Right ventricle myocardium superior (tissue), 1 donor: Measurements from ENCODE around the gene PTPN13. TPM values are rescaled to one million over a fixed set of nuclear protein-coding genes. Genes with fewer than 3 reads are reported as not detected.

Source experiments
- ATAC-seq: fragments of 200-7000 bp; cut with Tn5 transposase; one replicate; pipeline ENCODE4 v1.9.1; 2020; ENCODE audit warnings: mild to moderate bottlenecking; ENCODE audit not compliant: poor library complexity
- DNase-seq: peaks from one replicate; pipeline ENCODE4 v3.0.0-alpha.2; 2020
- intact Hi-C: fragments of 100-400 bp; cut with DNase I; formaldehyde crosslinking; loops from one replicate; pipeline ENCODE4 v1.11.2; 2022
- total RNA-seq: library from RNA; stranded (reverse); fragmentation: NEBNext Ultra II Directional; extraction: Animal tissue kit (Norgen Biotek cat#: 25700); gene quantifications from one replicate; pipeline ENCODE4 v1.2.1, GENCODE V29; 2021
- donor health status: DM: no; HTN: yes; CAD: no; lungs with severe emphysema.

The PTPN13 gene
- total RNA-seq, 1 donor from 2014 or later: 3.1 TPM

DNA sequence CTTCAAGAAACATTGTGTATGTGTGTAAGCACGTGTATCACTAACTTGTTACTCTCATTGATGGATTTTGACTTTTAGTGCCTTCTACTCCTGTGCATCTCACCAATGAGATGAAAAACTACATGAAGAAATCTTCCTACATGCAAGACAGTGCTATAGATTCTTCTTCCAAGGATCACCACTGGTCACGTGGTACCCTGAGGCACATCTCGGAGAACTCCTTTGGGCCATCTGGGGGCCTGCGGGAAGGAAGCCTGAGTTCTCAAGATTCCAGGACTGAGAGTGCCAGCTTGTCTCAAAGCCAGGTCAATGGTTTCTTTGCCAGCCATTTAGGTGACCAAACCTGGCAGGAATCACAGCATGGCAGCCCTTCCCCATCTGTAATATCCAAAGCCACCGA, 168.5 kb downstream of the PTPN13 start:
- intact Hi-C loops: no loop called here
- no peak for ATAC-seq
- DNase-seq: no peak

DNA sequence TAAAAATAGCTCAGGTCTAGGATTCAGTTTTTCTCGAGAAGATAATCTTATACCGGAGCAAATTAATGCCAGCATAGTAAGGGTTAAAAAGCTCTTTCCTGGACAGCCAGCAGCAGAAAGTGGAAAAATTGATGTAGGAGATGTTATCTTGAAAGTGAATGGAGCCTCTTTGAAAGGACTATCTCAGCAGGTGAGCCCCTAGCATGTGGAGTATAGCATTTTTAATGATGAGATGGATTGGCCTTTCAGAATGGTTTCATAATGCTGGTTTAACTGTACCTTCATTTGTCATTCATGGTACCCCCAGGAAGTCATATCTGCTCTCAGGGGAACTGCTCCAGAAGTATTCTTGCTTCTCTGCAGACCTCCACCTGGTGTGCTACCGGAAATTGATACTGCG, 175.7 kb downstream of the PTPN13 start:
- ATAC-seq: no peak
- intact Hi-C loops: no loop called here

DNA sequence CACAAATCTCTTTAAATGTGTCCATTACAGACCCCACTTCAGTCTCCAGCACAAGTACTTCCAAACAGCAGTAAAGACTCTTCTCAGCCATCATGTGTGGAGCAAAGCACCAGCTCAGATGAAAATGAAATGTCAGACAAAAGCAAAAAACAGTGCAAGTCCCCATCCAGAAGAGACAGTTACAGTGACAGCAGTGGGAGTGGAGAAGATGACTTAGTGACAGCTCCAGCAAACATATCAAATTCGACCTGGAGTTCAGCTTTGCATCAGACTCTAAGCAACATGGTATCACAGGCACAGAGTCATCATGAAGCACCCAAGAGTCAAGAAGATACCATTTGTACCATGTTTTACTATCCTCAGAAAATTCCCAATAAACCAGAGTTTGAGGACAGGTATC, 177.0 kb downstream of the PTPN13 start:
- ATAC-seq: no peak
- intact Hi-C loops: no loop called here

More for the DNA sequence above, 175.7 kb downstream of the PTPN13 start:
- DNase-seq: no peak

DNA sequence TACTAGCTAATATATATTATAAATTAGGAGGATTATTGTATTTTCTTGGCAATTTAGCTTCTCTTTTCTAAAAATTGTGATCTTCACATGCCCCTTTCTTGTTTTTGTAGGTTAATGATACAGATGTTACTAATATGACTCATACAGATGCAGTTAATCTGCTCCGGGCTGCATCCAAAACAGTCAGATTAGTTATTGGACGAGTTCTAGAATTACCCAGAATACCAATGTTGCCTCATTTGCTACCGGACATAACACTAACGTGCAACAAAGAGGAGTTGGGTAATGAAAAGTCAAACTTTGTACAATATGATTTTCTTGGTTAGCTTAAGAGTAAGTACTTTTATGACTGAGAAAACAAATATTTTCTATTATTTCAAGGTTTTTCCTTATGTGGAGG, 180.9 kb downstream of the PTPN13 start:
- DNase-seq (no peak), ATAC-seq (no peak)
- intact Hi-C loops: no loop called here

More for the DNA sequence above, 177.0 kb downstream of the PTPN13 start:
- DNase-seq: no peak

DNA sequence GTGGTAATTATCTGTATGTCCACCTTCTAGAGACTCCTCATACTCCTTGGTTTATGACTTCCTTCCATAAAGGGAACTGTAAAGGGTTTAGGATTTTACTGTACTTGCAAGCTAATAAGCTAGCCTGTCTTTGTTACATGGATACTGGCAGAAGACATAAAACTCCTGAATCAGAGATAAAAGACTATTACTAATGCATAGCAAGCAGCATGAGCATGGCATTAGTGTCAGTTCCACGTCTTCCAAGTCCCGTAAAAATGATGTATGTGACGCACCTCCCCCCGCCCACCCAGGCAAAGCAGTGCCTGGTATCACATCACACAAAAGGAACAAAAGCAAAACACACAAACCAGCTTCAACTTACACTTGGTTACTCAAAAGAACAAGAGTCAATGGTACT, 184.1 kb downstream of the PTPN13 start:
- no peak for DNase-seq
- intact Hi-C loops: no loop called here
- no peak for ATAC-seq

DNA sequence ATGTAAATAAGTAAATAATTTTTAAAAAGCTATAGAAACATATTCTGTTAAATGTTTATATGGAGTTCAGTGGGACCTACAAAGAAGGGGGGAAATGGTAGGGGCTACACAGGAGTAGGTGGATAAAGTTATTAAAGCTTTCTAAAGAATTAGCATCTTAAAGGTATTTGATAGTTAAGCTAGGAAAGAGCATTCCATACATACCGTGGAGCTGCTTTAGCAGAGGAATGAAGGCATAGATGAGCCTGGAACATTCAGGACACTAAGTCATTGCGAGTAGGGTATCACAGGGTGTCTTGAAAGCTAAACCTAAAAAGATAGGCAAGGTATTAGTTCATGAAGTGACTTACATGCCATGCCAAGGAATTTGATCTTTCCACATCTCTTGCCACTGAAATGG, 194.7 kb downstream of the PTPN13 start:
- ATAC-seq (no peak), DNase-seq (no peak)
- intact Hi-C loops: no loop called here

DNA sequence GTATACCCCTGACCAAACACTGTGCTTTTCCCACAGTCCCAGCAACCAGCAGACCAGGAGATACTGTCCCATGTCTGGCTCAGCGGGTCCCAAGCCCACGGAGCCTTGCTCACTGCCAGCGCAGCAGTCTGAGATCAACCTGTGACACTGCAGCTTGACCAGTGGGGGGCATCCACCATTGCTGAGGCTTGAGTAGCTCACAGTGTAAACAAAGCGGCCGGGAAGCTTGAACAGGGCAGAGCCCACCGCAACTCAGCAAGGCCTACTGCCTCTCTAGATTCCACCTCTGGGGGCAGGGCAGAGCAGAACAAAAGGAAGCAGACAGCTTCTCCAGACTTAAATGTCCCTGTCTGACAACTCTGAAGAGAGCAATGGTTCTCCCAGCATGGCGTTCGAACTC, 197.0 kb downstream of the PTPN13 start:
- DNase-seq: no peak
- intact Hi-C loops: no loop called here

DNA sequence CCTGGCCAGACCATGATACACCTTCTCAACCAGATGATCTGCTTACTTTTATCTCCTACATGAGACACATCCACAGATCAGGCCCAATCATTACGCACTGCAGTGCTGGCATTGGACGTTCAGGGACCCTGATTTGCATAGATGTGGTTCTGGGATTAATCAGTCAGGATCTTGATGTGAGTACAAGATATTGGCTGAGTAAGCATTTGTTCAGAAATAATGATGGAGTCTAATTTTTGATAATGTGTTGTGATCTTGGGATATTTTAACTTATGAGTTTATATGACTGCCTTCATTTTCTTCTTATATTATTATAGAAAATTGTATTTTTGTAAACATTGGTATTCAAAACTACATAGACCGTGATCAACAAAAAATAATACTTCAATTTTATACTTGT, 215.7 kb downstream of the PTPN13 start:
- no peak for ATAC-seq
- no peak for DNase-seq
- intact Hi-C loops: no loop called here

More for the DNA sequence above, 197.0 kb downstream of the PTPN13 start:
- ATAC-seq: no peak

DNA sequence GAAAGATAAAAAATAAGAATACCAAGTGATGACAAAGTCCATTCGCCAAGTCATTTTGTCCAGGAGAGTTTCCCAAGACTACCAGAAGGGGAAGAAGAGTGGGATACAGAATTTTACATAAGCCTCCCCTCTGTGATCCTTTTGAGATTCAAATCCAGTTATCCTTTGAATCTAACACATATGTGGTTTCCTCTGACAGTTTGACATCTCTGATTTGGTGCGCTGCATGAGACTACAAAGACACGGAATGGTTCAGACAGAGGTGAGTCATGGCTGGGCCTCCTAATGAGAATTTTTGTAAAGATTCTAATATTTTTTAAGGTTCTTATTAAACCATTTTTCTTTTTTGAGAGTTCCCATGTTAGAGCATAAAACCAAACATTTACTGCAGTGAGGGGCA, 216.7 kb downstream of the PTPN13 start:
- ATAC-seq (no peak), DNase-seq (no peak)
- intact Hi-C loops: no loop called here

DNA sequence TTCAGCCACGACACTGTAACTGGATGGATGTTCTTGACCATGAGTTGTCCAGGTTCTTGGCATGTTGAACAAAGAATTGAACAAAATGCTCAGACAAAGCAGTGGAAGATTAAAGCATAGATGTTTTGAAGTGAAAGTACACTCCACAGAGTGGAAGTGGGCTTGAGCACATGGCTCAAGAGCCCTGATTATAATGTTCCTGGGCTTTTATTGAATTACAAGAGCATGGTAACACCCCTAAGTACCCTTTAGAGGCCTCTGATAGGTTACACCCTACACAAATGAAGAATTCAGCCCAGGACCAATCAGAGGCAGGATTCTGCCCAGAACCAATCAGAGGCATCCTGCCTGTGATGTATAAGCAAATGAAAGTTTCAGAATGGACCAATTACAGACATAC, 221.5 kb downstream of the PTPN13 start:
- intact Hi-C loops: no loop called here
- ATAC-seq: no peak
- no peak for DNase-seq

DNA sequence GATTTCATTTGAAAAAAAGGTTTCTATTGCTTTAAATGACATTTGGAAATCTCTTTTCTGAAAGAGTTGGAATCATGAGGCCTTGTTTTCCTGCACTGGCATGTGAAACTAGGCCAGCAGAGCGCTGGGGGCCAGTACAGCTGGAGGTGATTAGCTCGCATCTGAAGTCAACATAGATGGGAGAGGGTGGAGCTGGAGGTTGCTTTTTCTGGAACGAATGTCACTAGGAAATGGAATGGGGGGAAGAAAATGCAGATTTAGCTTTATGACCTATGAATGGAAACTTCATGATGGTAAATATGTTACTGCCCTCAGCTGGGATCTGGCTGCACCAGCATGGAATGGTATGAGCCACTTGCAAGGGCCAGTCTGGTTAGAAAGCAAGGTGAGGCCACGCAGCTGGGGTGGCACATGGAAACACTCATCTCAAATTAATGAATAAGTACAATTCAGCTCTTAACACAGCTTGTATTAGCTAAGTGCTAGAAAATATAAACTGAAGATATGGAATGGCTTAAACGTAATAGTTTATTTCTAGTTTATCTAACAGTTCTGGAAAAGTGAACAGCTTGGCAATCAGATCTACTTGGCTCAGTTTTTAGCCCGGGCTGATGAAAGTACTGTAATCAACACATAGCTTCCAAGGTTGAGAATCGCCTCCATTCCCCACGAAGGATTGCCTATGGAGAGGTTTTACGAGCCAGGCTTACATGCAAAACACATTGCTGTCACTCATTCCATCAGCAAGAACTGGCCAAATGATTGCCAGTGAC, 222.6 kb downstream of the PTPN13 start:
- intact Hi-C loops: no loop called here
- DNase-seq (peak; percentile 56), ATAC-seq (peak; percentile 71)

DNA sequence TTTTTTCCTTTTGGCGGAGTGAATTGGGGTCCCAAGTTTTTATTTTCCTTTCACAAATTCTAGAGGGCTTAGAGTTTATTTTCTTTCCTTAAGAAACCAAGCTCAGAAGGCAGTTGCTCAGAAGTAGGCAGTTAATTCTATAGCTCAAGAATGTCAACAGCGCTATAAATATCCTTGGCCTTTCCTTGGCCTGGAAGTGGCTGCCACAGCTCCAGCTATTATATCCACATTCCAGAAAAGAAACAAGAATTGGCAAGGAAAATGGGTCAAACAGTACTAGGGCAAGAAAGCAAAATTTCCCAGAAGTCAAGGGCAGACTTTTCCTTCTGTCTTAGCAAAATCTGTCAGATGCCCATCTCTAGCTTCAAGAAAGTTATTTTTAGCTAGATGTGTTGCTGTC, 224.1 kb downstream of the PTPN13 start:
- intact Hi-C loops: no loop called here
- DNase-seq: no peak

DNA sequence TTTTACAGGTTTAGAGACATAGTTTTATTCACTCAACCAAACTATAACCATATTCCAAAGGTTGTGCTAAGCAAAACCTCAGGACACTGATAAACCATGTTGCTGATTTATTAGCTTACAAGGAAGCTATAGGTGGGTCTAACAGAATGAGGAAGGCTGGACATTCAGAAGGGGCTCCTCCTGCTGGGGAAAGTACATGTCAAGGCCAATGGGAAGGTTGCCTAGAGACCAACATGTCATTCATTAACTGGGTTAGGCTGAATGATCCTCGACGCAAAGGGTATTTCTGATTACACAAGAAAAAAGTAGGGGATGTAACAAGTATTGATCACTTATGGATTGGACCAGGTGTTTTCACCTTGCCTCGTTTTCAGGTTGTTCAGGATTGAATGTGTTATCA, 224.7 kb downstream of the PTPN13 start:
- no peak for ATAC-seq
- no peak for DNase-seq
- intact Hi-C loops: no loop called here

More for the DNA sequence above, 224.1 kb downstream of the PTPN13 start:
- ATAC-seq: no peak

DNA sequence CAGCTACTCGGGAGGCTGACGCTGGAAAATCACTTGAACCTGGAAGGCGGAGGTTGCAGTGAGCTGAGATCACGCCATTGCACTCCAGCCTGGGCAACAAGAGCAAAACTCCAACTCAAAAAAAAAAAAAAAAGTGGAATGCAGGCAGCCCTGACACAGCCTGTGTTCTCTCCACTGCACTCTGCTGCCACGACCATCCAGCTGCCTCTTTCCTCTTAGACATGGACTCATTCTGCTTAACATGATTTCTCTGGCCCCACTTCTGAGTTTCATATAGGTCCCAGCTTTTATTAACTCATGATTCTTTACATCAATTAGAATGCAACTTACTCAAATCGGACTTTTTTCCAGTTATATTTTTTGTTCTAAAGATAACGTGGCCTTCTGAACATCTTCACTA, 225.4 kb downstream of the PTPN13 start:
- ATAC-seq (no peak), DNase-seq (no peak)
- intact Hi-C loops: no loop called here

DNA sequence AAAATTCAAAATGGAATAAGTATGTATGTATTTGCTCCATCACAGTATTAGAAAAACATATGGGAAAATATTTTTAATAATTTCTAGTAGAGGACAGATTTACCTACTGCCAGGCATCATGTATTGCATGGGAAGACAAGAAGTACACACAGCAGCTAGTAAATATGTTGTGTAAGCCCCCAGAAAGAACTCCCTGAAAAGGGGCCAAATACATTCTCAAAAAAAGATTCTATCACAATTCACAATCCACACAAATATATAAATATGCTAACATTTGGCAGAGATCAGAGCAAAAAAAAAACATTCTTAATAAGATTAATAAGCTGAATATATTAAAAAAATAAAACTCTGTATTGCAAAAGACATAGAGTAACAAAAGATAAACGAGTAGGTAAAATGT, 227.0 kb downstream of the PTPN13 start:
- ATAC-seq: no peak
- no peak for DNase-seq
- intact Hi-C loops: no loop called here

DNA sequence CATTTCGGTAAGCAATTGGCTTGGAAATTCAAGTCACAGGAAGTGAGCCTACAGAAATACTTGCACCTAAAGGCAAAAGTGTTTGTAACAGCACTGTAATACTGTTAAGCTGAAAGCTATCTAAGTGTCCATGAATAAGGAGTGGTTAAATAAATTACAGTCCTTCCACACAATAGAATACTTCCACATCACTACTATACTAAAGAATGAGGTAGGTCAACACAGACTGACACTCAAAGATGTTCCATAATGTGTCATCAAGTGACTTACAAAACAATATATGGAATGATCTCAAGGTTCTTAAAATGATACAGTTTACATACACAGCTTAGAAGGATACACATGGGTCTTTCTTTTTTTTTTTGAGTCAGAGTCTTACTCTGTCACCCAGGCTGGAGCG, 228.0 kb downstream of the PTPN13 start:
- intact Hi-C loops: no loop called here
- DNase-seq (no peak), ATAC-seq (no peak)

DNA sequence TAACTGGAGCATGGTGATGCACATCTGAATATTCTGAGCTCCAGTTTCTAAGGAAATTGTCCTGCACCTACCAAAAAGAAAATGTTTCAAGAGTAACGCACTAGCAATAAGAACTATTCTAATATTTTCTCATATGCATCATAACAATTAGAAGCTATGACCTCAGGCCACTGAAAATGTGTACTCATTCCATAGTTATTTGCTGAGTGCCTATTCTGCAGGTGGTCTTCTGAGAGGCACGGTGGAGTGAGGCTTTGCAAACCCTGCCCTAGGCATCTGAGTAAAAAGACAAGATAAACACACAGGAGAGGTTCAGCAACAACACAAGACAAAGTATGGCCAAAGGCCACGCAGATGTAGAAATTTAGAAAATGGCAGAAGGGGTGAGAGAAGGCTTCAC, 231.4 kb downstream of the PTPN13 start:
- no peak for ATAC-seq
- intact Hi-C loops: no loop called here

DNA sequence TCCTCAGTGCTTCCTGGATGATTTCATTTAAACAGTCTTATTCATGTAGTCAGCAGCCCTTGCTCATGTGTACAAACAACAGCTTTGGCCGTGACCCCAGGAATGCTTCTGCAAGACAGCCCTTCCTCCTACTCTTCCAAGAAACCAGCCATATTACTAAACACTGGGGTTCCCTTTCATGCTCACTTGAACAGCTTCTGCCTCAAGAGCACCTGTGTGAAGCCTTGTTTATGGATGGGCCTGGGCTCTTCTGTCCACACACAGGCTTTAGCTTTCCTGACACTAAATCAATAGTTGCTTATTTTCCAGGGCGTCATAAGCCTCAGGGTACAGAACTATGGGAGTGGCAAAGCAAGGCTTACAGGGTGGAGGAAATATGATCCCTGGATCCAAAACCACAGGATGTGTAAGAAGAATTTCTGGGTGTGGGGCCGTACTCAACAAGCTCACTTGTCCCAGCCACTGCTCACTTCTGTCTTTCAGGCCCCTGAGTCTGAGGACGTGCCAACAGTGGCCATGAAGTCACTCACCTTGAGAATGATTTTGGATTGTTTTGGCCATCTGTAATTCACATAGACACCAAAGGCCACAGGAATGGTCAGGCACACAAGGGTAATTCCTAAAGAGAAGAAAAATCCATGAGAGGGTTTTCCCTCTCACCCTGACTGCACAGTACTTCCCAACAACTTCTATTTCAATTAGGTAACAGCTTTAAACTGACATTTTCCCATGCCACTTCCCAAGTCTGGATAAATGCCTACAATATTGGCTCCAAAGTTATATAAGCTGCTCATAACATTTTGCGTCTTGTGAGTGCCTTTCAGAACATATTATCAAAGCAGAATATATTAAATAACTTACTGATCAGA, 237.4 kb downstream of the PTPN13 start:
- intact Hi-C loops: no loop called here
- DNase-seq (no peak), ATAC-seq (no peak)

More for the DNA sequence above, 231.4 kb downstream of the PTPN13 start:
- DNase-seq: no peak

DNA sequence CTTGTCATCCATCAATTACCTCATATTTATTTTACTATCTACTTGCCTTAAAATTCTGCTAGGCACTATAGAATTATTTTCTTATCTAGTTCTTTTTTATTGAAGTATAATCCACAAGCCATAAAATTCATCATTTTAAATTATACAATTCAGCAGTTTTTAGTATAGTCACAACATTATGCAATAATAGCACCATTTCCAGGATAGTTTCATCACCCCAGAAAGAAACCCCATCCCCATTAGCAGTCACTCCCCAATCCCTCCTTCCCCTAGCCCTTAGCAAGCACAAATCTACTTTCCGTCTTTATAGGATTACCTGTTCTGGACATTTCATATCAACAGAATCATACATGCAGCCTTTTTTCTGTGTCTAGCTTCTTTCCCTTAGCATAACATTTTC, 239.5 kb downstream of the PTPN13 start:
- DNase-seq (no peak), ATAC-seq (no peak)
- intact Hi-C loops: no loop called here

DNA sequence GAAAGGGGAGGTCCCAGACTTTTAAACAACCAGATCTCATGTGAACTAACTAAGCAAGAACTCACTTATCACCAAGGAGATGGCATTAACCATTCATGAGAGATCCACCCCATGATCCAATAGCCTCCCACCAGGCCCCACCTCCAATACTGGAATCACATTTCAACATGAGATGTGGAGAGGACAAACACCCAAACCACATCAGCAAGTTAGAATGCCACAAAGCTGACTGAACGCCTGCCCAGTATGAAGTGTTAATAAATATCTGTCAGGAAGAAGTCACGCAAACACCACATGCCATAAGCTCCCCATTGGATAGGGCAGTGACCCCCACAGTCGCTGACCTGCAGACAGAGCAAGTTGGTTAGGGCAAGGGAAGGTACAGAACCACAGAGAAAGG, 240.8 kb downstream of the PTPN13 start:
- no peak for DNase-seq
- ATAC-seq: no peak
- intact Hi-C loops: no loop called here
